GM12865 (cell line): ENCODE data around the gene LRRC41.
A peak's percentile ranks its signal among the peaks of the same experiment; 100 is the strongest.

Experiments
- DNase-seq: peaks from one replicate; pipeline ENCODE4 v3.0.0; 2010; ENCODE audit warnings: low read depth
- H3K4me3 ChIP-seq: 2 replicates; pipeline ENCODE4 v1.5.1; 2011; ENCODE audit warnings: mild to moderate bottlenecking, low read depth, low read length, control low read depth
- TF ChIP-seq, protein P1 (sequence below): IDR thresholded peaks from 2 replicates; pipeline ENCODE4 v1.5.1; 2011; ENCODE audit warnings: low read length, control low read depth, low read depth, inconsistent platforms; ENCODE audit not compliant: insufficient read depth; ENCODE audit errors: missing control alignments

LRRC41 gene

DNA sequence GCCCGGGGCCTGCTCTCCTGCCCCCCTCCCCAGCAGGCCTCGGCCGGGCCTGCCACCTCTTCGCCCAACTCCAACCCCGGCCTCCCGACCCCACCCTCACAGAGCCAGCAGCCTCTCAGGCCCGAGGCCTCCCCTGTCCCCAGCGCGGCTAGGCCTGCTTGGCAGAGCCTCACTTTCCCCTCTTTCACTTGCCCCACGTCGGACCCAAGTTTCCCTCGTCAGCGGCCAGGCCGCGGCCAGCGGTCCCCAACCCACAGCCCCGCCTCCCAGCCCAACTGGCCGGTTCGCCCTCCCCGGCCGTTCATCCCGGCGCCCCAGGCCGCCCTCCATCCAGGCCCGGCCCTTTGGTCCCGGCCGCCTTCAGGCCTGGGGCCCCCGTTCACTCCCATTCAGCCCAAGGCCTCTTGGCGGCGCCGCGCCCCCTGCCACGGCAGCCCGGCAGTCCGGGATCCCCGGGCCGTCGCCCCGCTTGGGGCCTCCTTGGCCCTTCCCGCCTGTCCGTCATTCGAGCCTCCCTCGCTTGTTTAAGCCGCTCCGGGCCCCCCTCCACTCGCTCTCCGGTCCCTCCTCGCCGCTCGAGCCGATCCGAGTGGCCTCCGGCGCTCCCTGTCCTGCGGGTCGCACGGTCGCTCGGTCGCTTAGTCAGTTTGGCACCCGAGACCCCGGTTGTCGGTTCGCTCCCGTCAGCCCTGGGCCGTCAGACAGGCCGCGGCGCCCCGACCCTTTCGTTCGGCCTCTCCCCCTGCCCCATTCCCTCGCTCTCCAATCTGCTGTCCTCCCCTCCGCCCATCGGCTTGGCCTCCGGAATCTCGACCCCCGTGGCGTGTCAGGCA lies 1.4 kb downstream of the LRRC41 start:
- peak; percentile 81 for DNase-seq
- peak overlapping the region; percentile 82 for H3K4me3 ChIP-seq
- TF ChIP-seq, protein P1, sequence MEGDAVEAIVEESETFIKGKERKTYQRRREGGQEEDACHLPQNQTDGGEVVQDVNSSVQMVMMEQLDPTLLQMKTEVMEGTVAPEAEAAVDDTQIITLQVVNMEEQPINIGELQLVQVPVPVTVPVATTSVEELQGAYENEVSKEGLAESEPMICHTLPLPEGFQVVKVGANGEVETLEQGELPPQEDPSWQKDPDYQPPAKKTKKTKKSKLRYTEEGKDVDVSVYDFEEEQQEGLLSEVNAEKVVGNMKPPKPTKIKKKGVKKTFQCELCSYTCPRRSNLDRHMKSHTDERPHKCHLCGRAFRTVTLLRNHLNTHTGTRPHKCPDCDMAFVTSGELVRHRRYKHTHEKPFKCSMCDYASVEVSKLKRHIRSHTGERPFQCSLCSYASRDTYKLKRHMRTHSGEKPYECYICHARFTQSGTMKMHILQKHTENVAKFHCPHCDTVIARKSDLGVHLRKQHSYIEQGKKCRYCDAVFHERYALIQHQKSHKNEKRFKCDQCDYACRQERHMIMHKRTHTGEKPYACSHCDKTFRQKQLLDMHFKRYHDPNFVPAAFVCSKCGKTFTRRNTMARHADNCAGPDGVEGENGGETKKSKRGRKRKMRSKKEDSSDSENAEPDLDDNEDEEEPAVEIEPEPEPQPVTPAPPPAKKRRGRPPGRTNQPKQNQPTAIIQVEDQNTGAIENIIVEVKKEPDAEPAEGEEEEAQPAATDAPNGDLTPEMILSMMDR, result peak; percentile 51

DNA sequence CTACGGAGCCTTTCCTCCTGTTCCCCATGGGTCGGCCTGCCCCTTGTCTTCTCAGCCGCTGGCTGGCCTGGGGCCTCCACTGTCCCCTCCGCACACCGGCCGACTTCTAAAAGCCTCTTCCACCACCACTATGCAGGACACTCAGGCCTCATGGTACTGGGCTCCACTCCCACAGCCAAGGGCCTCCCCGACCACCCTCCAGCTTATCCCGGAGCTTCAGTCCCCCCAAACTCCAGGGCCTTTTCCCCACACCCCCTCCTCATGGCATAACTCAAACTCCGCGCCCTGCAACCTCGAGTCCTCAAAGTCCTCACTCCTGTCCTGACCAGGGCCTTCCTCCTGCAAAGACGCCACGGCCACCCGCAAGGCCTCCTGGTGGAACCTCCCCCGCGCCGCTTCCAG lies 2.0 kb downstream of the LRRC41 start:
- no peak for DNase-seq
- peak overlapping the region; percentile 82 for H3K4me3 ChIP-seq
- TF ChIP-seq, protein P1, result no peak

DNA sequence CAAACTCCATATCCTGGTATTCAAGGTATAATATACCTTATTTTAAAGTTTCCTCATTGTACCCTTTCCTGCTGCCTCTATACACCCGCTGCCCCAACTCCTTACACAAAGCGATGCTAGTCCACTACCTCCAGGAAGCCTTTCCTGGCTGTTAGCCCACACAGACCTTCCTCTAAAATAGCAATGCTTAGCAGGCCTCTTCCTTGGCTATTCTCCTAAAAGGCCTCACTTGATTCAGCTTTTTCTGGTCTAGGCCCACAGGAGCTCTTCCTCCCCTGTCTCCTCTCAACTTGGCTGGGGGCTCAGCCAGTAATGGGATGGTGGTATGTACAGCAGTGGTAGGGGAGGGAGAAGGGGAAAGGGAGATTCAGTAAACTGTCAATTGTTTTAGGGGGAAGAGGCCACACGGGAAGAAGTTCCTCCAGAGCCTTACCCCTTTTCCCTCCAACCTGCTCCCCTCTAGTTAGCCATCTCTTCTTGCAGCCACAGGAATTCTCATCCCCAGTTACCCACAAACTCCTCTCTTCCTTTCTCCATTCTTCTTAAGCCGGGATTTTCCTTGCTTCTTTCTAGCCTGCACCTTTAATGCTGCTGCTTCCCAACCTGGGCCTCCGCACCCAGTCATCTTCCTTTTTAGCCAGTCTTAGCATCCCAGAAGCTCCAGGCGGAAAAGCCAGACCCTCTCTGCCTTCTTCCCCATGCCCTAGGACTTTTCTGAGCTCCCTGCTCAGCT lies 2.6 kb downstream of the LRRC41 start:
- TF ChIP-seq, protein P1, result no peak
- DNase-seq, result no peak

DNA sequence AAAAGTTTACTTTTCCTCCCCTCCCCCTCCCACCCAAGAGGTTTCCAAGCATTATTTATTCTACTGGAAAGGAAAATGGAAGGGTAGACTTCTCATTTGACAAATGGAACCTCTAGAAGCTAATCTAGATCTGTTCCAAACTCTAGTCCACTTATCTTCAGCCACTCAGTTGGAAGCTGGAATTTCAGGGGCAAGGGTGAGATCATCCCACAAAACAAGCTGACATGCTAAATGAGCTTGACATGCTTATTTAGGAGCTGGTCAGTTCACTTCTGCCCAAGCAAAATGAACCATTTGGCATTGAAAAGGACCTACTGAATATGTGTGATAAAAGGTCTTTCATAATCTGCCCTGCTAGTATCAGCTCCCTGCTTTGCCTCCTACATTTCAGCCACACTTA lies 5.0 kb downstream of the LRRC41 start:
- H3K4me3 ChIP-seq, result no peak overlapping the region
- TF ChIP-seq, protein P1, result no peak
- DNase-seq, result no peak

More for the DNA sequence above, 2.6 kb downstream of the LRRC41 start:
- peak overlapping the region; percentile 82 for H3K4me3 ChIP-seq

DNA sequence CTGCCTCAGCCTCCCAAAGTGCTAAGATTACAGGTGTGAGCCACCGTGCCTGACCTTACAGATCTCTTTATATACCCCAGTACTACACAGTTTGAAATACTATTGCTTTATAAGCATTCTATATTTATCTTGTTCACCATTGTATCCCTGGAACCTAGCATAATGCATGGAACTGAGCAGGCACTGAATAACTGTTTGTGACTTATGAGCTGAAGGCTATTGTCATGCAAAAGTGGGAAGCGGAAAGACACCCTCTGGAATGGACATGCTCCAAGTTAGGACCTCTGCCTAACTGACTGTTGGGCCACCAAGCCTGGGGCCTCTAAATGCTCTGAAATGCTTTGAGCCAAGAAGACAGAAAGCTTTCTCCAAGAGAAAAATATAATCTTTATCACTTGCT lies 8.1 kb downstream of the LRRC41 start:
- no peak for DNase-seq
- TF ChIP-seq, protein P1, result no peak
- H3K4me3 ChIP-seq, result no peak overlapping the region

DNA sequence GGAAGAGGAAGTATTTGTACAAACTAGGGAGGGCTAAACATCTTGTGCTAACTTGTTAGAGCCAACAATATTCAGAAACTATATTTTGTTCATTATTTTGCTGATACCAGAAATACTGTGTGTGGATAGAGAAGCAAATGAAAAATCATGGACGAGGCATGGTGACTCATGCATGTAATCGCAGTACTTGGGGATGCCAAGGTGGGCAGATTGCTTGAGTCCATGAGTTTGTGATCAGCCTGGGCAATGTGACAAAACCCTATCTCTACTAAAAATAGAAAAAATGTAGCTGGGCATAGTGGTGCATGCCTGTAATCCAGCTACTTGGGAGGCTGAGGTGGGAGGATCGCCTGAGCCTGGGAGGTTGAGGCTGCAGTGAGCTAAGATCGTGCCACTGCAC lies 13.4 kb downstream of the LRRC41 start:
- no peak for DNase-seq
- TF ChIP-seq, protein P1, result no peak
- no peak overlapping the region for H3K4me3 ChIP-seq
